A549 (cell line): ENCODE results near the gene ATAD5.

Source experiments
- CTCF ChIP-seq: fragments of >200 bp; sonication (Bioruptor Twin); formaldehyde crosslinking; IDR thresholded peaks from 3 replicates; pipeline ENCODE4 v1.5.1; 2016
- RCOR1 ChIP-seq: fragments of 150-350 bp; IDR thresholded peaks from 2 replicates; pipeline ENCODE4 v1.6.1; 2014; ENCODE audit warnings: antibody characterized with exemption, low read length, low read depth

GRCh38 chr17:30794372-30794771 is 37.4 kb upstream of the ATAD5 start:
- TF ChIP-seq CTCF = no peak
- no peak for TF ChIP-seq RCOR1
